Measurements from ENCODE around the gene CSNK1G3. TPM values are rescaled to one million over a fixed set of nuclear protein-coding genes. Genes with fewer than 3 reads are reported as not detected.

Gene CSNK1G3
- total RNA-seq, 1 experiment from 2014 or later, result 51.1 TPM

GRCh38 chr5:123482258-123482657, 29.7 kb upstream of the CSNK1G3 start:
- intact Hi-C loops (cut with micrococcal nuclease), result no loop called here
- no peak for DNase-seq (ENCODE audit: low read depth, low spot score)
- POLR2A ChIA-PET, result no interaction called here

GRCh38 chr5:123483446-123484077, 28.4 kb upstream of the CSNK1G3 start:
- Histone ChIP-seq H3K79me2 (ENCODE audit: insufficient read depth, low read length) (no peaks in the 10 kb centered on the region), H4K20me1 (ENCODE audit: insufficient read depth) (no peaks in the 10 kb centered on the region), H3K27ac (ENCODE audit: low read depth, low read length) (no peak overlapping the region), H3K9ac (ENCODE audit: low read length) (no peak overlapping the region), H3K9me2 (ENCODE audit: insufficient read depth) (no peaks in the 10 kb centered on the region), H3K9me3 (ENCODE audit: control insufficient read depth in 1 of 2, insufficient read depth in 1 of 2, low read depth in 1 of 2, low read length in 2 of 2) (no peaks in the 10 kb centered on the region), H3K36me3 (ENCODE audit: control insufficient read depth in 1 of 2, insufficient read depth in 2 of 2, low read length in 2 of 2) (no peaks in the 10 kb centered on the region), H3K4me2 (ENCODE audit: low read length) (no peak overlapping the region), H3K27me3 (ENCODE audit: insufficient read depth, low read length) (no peaks in the 10 kb centered on the region), H3K4me3 (replicated peaks in 1 of 2; ENCODE audit: low read depth in 1 of 2, low read length in 2 of 2) (no peak overlapping the region), H3K4me1 (ENCODE audit: control insufficient read depth in 1 of 2, insufficient read depth in 2 of 2, low read length in 2 of 2) (no peaks in the 10 kb centered on the region), H2AFZ (ENCODE audit: low read depth, low read length, poor library complexity, severe bottlenecking) (no peak overlapping the region)
- no peak for TF ChIP-seq RAD21 (IDR thresholded peaks at IDR 0.05; ENCODE audit: low read depth)
- TF ChIP-seq FOSL1 (IDR thresholded peaks at IDR 0.05; ENCODE audit: low read depth), result no peak
- TF ChIP-seq SRF (IDR thresholded peaks at IDR 0.05; ENCODE audit: low read depth), result no peak
- TF ChIP-seq JUND (IDR thresholded peaks at IDR 0.05), result no peak
- no peak for TF ChIP-seq ZFX (IDR thresholded peaks at IDR 0.05)
- TF ChIP-seq YY1 (IDR thresholded peaks at IDR 0.05; ENCODE audit: extremely low read depth, insufficient replicate concordance, low read depth, low read length), result no peak
- TF ChIP-seq EGR1 (IDR thresholded peaks at IDR 0.05; ENCODE audit: low read depth), result no peak
- TF ChIP-seq CEBPB (IDR thresholded peaks at IDR 0.05; ENCODE audit: low read depth), result no peak
- no peak for TF ChIP-seq ZNF274 (IDR thresholded peaks at IDR 0.05; ENCODE audit: low read depth, low read length)
- TF ChIP-seq MAX (IDR thresholded peaks at IDR 0.05), result no peak
- no peak for TF ChIP-seq POLR2A (IDR thresholded peaks at IDR 0.05; ENCODE audit: borderline replicate concordance, extremely low read depth, insufficient read depth, insufficient read length)
- TF ChIP-seq SIN3A (IDR thresholded peaks at IDR 0.05; ENCODE audit: low read depth), result no peak
- no peak for TF ChIP-seq POLR2AphosphoS5 (IDR thresholded peaks at IDR 0.05; ENCODE audit: low read depth, low read length)
- no peak for TF ChIP-seq CTCF (IDR thresholded peaks at IDR 0.05 in 2 of 3, conservative IDR thresholded peaks at IDR 0.05 in 1 of 3; ENCODE audit: borderline replicate concordance in 1 of 3, insufficient read depth in 1 of 3, low read depth in 2 of 3, low read length in 2 of 3)
- ChIA-PET CTCF (no interaction called here), RAD21 (ENCODE audit: low non-redundant PET in 1 of 2, low total read pairs in 2 of 2, uncharacterized antibody in 2 of 2, unreplicated experiment in 2 of 2) (no interaction called here), POLR2A (no interaction called here)
- no TSS peak for BruUV-seq (replicated peaks)
- no peak for ATAC-seq
- no peak for DNase-seq (ENCODE audit: low read depth, low spot score)
- intact Hi-C loops (cut with micrococcal nuclease), result no loop called here

More at GRCh38 chr5:123482258-123482657, 29.7 kb upstream of the CSNK1G3 start:
- RAD21 ChIA-PET (ENCODE audit: low non-redundant PET in 1 of 2, low total read pairs in 2 of 2, uncharacterized antibody in 2 of 2, unreplicated experiment in 2 of 2), result no interaction called here
- ATAC-seq, result no peak
- Histone ChIP-seq H3K27me3 (ENCODE audit: insufficient read depth, low read length) (no peaks in the 10 kb centered on the region), H4K20me1 (ENCODE audit: insufficient read depth) (no peaks in the 10 kb centered on the region), H3K4me2 (ENCODE audit: low read length) (no peak overlapping the region), H3K36me3 (ENCODE audit: control insufficient read depth in 1 of 2, insufficient read depth in 2 of 2, low read length in 2 of 2) (no peaks in the 10 kb centered on the region), H3K9ac (ENCODE audit: low read length) (no peak overlapping the region), H3K9me3 (ENCODE audit: control insufficient read depth in 1 of 2, insufficient read depth in 1 of 2, low read depth in 1 of 2, low read length in 2 of 2) (no peaks in the 10 kb centered on the region), H3K9me2 (ENCODE audit: insufficient read depth) (no peaks in the 10 kb centered on the region), H3K4me1 (ENCODE audit: control insufficient read depth in 1 of 2, insufficient read depth in 2 of 2, low read length in 2 of 2) (no peaks in the 10 kb centered on the region), H3K4me3 (replicated peaks in 1 of 2; ENCODE audit: low read depth in 1 of 2, low read length in 2 of 2) (no peak overlapping the region), H2AFZ (ENCODE audit: low read depth, low read length, poor library complexity, severe bottlenecking) (no peak overlapping the region), H3K27ac (ENCODE audit: low read depth, low read length) (no peak overlapping the region), H3K79me2 (ENCODE audit: insufficient read depth, low read length) (no peaks in the 10 kb centered on the region)
- CTCF ChIA-PET, result no interaction called here
- no peak for TF ChIP-seq CBX3 (IDR thresholded peaks at IDR 0.05; ENCODE audit: low read depth)
- no peak for TF ChIP-seq EZH2phosphoT487 (IDR thresholded peaks at IDR 0.05; ENCODE audit: borderline replicate concordance)
- BruUV-seq (replicated peaks), result no TSS peak

All from HCT116 (cell line).